GM21717 (cell line): ENCODE data around the gene CDCA4.

Experiments
- ATAC-seq: cut with Tn5 transposase; IDR thresholded peaks from one replicate; pipeline ENCODE4 v1.9.1; 2021; ENCODE audit warnings: mild to moderate bottlenecking, moderate library complexity; ENCODE audit not compliant: unreplicated experiment

Gene CDCA4

DNA sequence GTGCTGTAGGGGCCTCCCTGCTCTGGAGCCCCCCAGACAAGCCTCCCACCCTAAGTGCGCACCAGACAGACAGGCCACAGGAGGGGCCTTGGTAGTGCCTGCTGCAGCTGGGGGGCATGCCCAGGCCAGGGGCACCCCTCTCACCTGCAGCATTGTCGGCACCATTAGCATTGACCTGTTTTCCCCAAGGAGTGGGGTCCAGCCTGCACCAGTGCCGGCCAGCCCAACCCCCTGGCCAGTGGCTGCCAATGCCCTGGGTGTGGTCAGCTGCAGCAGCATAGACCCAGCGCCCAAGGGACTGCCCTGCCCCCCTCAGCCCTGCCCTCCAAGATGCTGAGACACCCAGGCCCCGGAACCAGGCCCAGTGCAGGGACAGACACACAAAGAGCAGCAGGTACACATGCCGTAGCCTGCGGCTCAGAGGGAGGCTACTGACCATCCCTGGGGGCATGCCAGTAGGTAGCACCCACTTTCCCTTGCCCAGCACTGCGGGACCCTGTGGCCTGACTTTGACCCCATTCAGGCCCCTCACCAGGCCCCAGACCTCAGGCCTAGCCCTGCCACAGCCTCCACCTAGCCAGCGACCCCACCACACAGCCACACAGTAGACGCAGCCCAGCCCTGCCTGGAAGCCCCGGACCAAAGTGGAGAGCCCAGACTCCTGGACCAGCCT is 43.7 kb downstream of the CDCA4 start:
- ATAC-seq = no peak

GRCh38 chr14:104976198-104977007 is 44.5 kb downstream of the CDCA4 start:
- no peak for ATAC-seq

DNA sequence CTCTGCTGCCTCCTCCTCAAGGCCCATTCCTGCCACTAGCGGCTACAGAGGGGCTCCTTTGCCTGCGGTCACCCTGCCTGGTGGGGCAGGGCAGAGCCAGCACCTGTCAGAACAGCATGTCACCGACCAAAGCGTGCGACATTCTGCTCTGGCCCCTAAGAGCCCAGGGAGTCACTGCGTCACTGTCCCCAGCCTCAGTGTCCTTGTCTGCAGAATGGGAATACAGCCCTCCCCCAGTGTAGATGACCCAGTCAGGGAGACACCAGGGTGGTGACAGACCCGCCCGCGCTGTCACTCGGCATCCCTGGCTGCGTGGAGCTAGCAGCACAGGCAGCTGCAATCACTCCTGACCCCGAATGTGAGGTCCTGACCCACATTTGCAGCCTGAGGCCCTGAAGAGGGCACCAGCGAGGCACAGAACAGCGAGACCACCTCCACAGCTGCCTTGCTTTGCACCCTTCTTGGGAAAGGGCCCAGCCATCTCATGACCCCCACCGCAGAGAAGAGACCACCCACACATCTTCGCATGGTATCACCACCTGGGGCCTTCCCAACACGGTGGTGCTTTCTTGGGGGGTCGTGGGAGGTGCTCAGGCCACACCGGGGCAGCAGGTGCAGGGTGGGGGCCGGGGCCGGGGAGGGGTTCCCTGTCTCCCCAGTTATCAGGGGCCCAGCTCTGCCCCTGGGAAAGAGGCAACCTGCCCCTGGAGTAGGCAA is 45.2 kb downstream of the CDCA4 start:
- no peak for ATAC-seq

- ATAC-seq = no peak
These were observed 46.1 kb downstream of the CDCA4 start for GRCh38 chr14:104974665-104975390.

DNA sequence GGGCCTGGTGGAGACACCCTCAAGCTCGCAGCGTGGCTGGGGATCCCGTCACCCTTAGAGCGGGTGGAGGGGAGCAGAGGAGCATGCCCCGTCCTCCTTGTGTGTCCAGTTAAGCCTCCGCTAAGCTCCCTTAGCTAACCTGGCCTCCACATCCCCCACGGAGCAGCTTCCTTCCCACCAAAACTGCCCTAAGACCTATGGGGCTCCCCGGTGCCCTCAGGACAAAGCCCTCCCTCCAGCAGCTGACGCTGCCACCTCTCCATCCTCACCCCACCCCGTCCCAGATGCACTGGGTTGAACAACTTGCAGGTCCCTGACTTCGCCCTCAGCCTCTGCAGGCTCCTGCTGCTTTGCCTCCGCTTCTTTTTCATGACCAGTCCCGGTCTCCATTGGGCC is 46.7 kb downstream of the CDCA4 start:
- no peak for ATAC-seq

DNA sequence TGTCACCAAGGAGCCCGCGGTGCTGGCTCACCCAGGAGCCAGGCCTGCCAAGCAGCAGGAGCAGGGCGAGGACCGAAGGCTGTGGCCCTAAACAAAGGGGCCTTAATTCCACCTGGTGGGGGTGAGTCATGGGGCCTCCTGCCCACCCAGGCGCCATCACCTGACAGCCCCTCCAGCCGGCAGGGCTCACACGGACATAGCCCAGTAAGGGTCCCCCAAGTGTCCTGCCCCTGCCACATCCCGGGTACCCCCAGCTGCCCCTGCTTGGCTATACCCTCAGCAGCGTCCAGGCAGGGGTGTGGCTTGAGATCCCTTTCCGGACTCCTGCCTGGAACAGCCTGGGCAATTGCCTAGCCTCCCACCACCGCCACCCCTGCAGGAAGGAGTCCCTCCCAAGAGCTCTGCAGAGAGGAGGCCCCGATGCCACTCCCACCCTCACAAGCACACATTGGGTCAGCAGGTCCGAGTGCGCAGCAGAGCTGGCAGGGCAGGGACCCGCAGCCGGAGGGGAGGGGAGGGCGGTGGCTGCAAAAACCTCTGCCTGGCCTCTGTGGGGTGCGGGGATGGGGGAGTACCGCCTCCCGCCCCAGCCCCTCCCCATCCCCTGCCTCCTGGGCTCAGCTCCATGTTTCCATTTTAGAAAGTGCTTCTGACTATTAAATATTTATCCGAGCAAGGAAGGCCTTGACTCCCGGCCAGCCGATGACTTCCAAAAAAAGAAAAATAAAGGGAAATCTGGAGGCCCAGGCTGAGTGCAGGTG is 47.3 kb downstream of the CDCA4 start:
- no peak for ATAC-seq

DNA sequence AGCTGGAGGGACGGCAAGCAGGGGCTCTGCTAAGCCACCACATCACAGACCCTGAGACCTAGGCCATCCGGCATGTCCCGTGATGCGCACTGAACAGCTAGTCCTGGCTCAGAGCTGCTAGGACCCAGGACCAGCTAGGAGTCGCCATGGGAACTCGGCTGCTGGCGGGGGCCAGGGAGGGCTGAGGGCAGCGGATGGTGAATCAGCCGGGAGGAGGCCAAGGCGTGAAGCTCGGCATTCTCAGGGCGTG is 47.8 kb downstream of the CDCA4 start:
- ATAC-seq = no peak

DNA sequence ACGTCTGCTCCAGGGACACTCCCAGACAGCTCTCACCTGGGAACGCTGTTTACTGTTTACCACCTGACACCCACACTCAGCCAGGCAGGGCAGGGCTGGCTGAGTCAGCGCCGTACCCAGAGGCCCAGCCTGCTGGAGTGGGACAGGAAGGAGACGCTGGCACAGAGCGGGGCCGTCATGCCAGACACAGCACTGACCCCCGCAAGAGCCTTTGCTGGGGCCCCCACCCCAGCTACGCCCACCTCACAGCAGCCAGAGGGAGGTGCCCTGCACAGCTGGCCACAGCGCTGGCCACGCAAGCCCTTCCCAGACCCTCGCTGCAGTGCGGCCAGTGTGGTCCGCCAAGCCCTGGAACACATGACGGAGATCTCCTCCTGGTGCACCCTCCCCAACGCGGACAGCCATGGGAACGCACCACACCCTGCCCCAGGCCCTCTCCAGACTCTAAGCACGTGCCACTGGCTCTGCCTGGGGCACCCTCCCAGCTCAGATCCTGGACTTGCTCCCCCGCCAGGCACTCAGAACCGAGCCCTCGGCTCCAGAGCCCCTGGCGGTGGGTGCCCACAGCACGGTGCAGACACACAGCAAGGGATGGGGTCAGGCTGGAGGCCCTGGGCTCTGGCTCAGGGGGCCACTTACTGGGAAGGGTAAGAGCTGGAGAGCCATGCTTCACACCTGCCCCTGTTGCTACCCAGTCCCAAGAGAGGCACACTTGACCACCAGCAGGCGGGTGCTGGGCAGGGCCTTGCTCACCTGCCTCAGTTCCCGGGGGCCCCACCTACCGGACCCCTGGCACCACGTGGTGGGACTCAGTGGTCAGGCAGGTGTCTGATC is 48.4 kb downstream of the CDCA4 start:
- no peak for ATAC-seq

GRCh38 chr14:104971447-104972240 is 49.2 kb downstream of the CDCA4 start:
- no peak for ATAC-seq

- ATAC-seq = no peak
These were observed 50.4 kb downstream of the CDCA4 start for GRCh38 chr14:104970231-104971068.

- ATAC-seq = no peak
These were observed 51.1 kb downstream of the CDCA4 start for GRCh38 chr14:104969741-104970230.

- ATAC-seq = no peak
These were observed 52.1 kb downstream of the CDCA4 start for GRCh38 chr14:104968541-104969401.

DNA sequence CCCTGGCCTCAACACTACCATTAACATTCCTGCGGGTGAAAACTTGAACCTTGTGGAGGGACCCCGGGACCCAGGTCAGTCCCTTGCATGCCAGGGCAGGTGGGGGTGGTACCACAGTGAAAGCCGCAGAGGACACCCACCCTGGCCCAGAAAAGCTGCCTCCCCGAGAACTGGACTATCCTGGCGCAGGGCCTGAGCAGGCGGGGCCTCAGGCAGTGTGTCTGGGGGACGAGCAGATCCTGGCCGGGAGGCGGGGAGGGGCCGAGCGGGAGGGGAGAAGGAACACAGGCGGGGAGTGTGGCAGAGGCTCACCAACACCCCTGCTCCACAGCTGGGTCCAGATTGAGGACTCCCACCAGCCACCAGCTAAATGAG is 52.7 kb downstream of the CDCA4 start:
- ATAC-seq = no peak

- no peak for ATAC-seq
These were observed 53.3 kb downstream of the CDCA4 start for GRCh38 chr14:104967386-104968152.

GRCh38 chr14:104966981-104967385 is 53.9 kb downstream of the CDCA4 start:
- no peak for ATAC-seq

- ATAC-seq = no peak
These were observed 54.5 kb downstream of the CDCA4 start for GRCh38 chr14:104966261-104966865.
